ENCODE data around the gene LRRK2.

LRRK2 gene

DNA sequence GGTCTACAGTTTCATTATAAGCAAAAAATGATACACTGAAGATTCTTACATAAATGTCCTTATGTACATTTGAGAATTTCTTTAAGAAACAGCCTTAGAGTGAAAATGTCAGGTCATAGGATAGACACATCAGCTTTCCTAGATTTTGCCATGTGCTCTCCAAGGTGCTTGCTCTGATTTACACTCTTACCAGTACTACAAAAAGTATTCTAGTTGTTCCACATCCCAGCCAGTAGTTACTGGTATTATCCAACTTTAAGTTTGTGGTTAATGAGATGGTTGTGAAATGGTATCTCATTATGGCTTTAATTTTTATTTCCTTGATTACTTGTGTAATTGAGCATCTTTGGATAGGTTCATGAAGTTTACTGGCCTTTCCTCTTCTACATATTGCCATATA is 5.0 kb upstream of the LRRK2 start:
- Histone ChIP-seq H3K4me3 (ENCODE audit: low read length) (no peak overlapping the region), H3K36me3 (ENCODE audit: control insufficient read depth, low read length) (no peaks in the 10 kb centered on the region), H3K27me3 (ENCODE audit: control insufficient read depth, low read length) (peaks cover 13% of the 10 kb centered on the region), H4K20me1 (ENCODE audit: control insufficient read depth, insufficient read depth, low read depth, low read length) (no peaks in the 10 kb centered on the region), H3K9me3 (ENCODE audit: control insufficient read depth, insufficient read depth, low read length) (no peaks in the 10 kb centered on the region), H3K4me1 (ENCODE audit: control insufficient read depth, low read length) (peaks cover 13% of the 10 kb centered on the region), H3K9me2 (replicated peaks; ENCODE audit: control insufficient read depth, low read length) (no peaks in the 10 kb centered on the region), H3K27ac (ENCODE audit: low read depth, low read length) (no peak overlapping the region), H3F3A (ENCODE audit: control insufficient read depth, insufficient read depth) (peaks cover 6% of the 10 kb centered on the region), H3K4me2 (ENCODE audit: low read length) (no peak overlapping the region), H3K79me2 (ENCODE audit: control insufficient read depth, low read length) (no peaks in the 10 kb centered on the region)
- TF ChIP-seq EZH2phosphoT487 (IDR thresholded peaks at IDR 0.05; ENCODE audit: borderline replicate concordance, low read length) (no peak), CTCF (IDR thresholded peaks at IDR 0.05; ENCODE audit: low read depth, low read length, poor library complexity, severe bottlenecking) (no peak)

DNA sequence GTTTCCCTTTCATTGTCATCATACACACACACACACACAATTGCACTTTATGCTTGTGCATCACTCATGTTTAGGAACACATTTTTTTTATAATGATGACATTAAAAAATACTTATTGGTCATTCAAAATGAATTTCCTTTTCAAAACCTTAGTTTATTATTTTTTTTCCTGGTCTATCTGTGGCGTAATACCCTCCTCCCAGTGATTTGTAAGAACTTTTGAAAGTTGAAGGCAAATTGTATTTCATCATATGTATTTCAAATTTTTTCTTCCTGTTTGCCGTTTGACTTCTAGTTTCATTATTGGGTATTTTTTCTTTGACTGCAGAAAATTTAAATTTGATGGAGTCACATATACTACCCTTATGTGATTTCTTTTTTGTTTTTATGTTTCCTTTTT is 2.5 kb upstream of the LRRK2 start:
- peaks cover 13% of the 10 kb centered on the region for H3K27me3 ChIP-seq (ENCODE audit: control insufficient read depth, low read length)
- H3K4me1 ChIP-seq (ENCODE audit: control insufficient read depth, low read length): peaks cover 36% of the 10 kb centered on the region
- H3K4me2 ChIP-seq (ENCODE audit: low read length): no peak overlapping the region
- H4K20me1 ChIP-seq (ENCODE audit: control insufficient read depth, insufficient read depth, low read depth, low read length): no peaks in the 10 kb centered on the region
- H3K4me3 ChIP-seq (ENCODE audit: low read length): no peak overlapping the region
- H3K27ac ChIP-seq (ENCODE audit: low read depth, low read length): no peak overlapping the region
- TF ChIP-seq EZH2phosphoT487 (IDR thresholded peaks at IDR 0.05; ENCODE audit: borderline replicate concordance, low read length): no peak
- TF ChIP-seq CTCF (IDR thresholded peaks at IDR 0.05; ENCODE audit: low read depth, low read length, poor library complexity, severe bottlenecking): no peak
- H3K9me2 ChIP-seq (replicated peaks; ENCODE audit: control insufficient read depth, low read length): no peaks in the 10 kb centered on the region
- H3K36me3 ChIP-seq (ENCODE audit: control insufficient read depth, low read length): no peaks in the 10 kb centered on the region
- no peaks in the 10 kb centered on the region for H3K9me3 ChIP-seq (ENCODE audit: control insufficient read depth, insufficient read depth, low read length)
- H3F3A ChIP-seq (ENCODE audit: control insufficient read depth, insufficient read depth): peaks cover 20% of the 10 kb centered on the region
- H3K79me2 ChIP-seq (ENCODE audit: control insufficient read depth, low read length): no peaks in the 10 kb centered on the region

GRCh38 chr12:40223646-40224045 is 1.2 kb upstream of the LRRK2 start:
- H3K36me3 ChIP-seq (ENCODE audit: control insufficient read depth, low read length): no peaks in the 10 kb centered on the region
- no peaks in the 10 kb centered on the region for H4K20me1 ChIP-seq (ENCODE audit: control insufficient read depth, insufficient read depth, low read depth, low read length)
- H3K27me3 ChIP-seq (ENCODE audit: control insufficient read depth, low read length): peaks cover 16% of the 10 kb centered on the region
- no peaks in the 10 kb centered on the region for H3K79me2 ChIP-seq (ENCODE audit: control insufficient read depth, low read length)
- peaks cover 38% of the 10 kb centered on the region for H3K4me1 ChIP-seq (ENCODE audit: control insufficient read depth, low read length)
- H3K9me3 ChIP-seq (ENCODE audit: control insufficient read depth, insufficient read depth, low read length): no peaks in the 10 kb centered on the region
- peaks cover 20% of the 10 kb centered on the region for H3F3A ChIP-seq (ENCODE audit: control insufficient read depth, insufficient read depth)
- H3K4me2 ChIP-seq (ENCODE audit: low read length): peak overlapping the region; percentile 83; the same call in 1 of the 2 replicates
- H3K4me3 ChIP-seq (ENCODE audit: low read length): no peak overlapping the region
- no peak overlapping the region for H3K27ac ChIP-seq (ENCODE audit: low read depth, low read length)
- H3K9me2 ChIP-seq (replicated peaks; ENCODE audit: control insufficient read depth, low read length): no peaks in the 10 kb centered on the region
- TF ChIP-seq EZH2phosphoT487 (IDR thresholded peaks at IDR 0.05; ENCODE audit: borderline replicate concordance, low read length) (no peak), CTCF (IDR thresholded peaks at IDR 0.05; ENCODE audit: low read depth, low read length, poor library complexity, severe bottlenecking) (no peak)
